ENCODE data around the gene DPP7. TPM values are rescaled to one million over a fixed set of nuclear protein-coding genes. Genes with fewer than 3 reads are reported as not detected.

DPP7 gene
- total and polyA plus RNA-seq, 2 of the 8 experiments (the other 6 are each of a cell fraction or from before 2014, with no cell fraction given): 21.2 to 26.8 TPM

GRCh38 chr9:137068539-137069507, 45.7 kb downstream of the DPP7 start:
- no peak overlapping the region for H4K91ac ChIP-seq (replicated peaks; ENCODE audit: insufficient read length, low read length)
- no peaks in the 10 kb centered on the region for H3K79me2 ChIP-seq (ENCODE audit: control insufficient read depth in 1 of 2, insufficient read depth in 2 of 2, low read length in 2 of 2)
- 87% methylated on average over 17 of the region's 17 CpGs; no CpG with 5 or more reads in 1 of the 2 experiments for WGBS, 2 experiments (ENCODE audit: extremely low coverage in 1 of 2, insufficient coverage in 1 of 2, insufficient read length in 1 of 2, insufficient replicate concordance in 2 of 2, low coverage in 1 of 2, low lambda C conversion rate in 2 of 2, missing lambda C conversion rate in 1 of 2)
- no peak overlapping the region for H3K18ac ChIP-seq (ENCODE audit: extremely low read depth, low read length)
- no peak overlapping the region for H4K5ac ChIP-seq (ENCODE audit: insufficient read length, low read depth, low read length)
- H2BK12ac ChIP-seq (ENCODE audit: low read depth, low read length): no peak overlapping the region
- peaks cover 0 to 18% (median 7%) of the 10 kb centered on the region in 4 experiments; a peak in 5 of 7 replicates for H3K27me3 ChIP-seq (replicated peaks in 1 of 4; ENCODE audit: control insufficient read depth in 3 of 4, extremely low read depth in 1 of 4, insufficient read depth in 3 of 4, low read length in 3 of 4)
- H3K9ac ChIP-seq (replicated peaks in 1 of 4; ENCODE audit: extremely low read depth in 1 of 4, low read depth in 3 of 4, low read length in 3 of 4): no peak overlapping the region
- H3K23me2 ChIP-seq (ENCODE audit: low read depth, low read length): peaks cover 13% of the 10 kb centered on the region
- H3K23ac ChIP-seq (ENCODE audit: insufficient read length): no peak overlapping the region
- no peak overlapping the region for H2AFZ ChIP-seq (ENCODE audit: low read length)
- H3K9me3 ChIP-seq (ENCODE audit: insufficient read depth in 2 of 2, low read depth in 1 of 2, low read length in 1 of 2): no peaks in the 10 kb centered on the region
- H4K8ac ChIP-seq (ENCODE audit: extremely low read depth, insufficient read depth, low read length): peak overlapping the region; percentile 57; the same call in 1 of the 2 replicates
- FAIRE-seq (no peak), DNase-seq (ENCODE audit: low read depth in 1 of 2, low spot score in 2 of 2) (no peak)
- peak overlapping the region; percentile 46 to 64 (median 48); a peak in 7 of 8 replicates for H3K4me3 ChIP-seq (ENCODE audit: extremely low read depth in 1 of 4, insufficient read depth in 2 of 4, low read depth in 3 of 4, low read length in 4 of 4)
- H2BK120ac ChIP-seq (replicated peaks; ENCODE audit: low read depth, low read length): no peak overlapping the region
- no peak overlapping the region for H2BK15ac ChIP-seq (ENCODE audit: low read length)
- H4K20me1 ChIP-seq (replicated peaks in 1 of 2; ENCODE audit: control insufficient read depth in 1 of 2, insufficient read depth in 2 of 2, low read length in 2 of 2): peaks cover 23 to 25% of the 10 kb centered on the region in 2 experiments
- H3K4me1 ChIP-seq (replicated peaks in 1 of 4; ENCODE audit: control insufficient read depth in 3 of 4, insufficient read depth in 4 of 4, low read length in 3 of 4): peaks cover 0 to 21% (median 18%) of the 10 kb centered on the region in 4 experiments; a peak in 6 of 7 replicates
- no peak overlapping the region for H3K4ac ChIP-seq (replicated peaks; ENCODE audit: insufficient read length, low read depth, low read length)
- ChIA-PET POLR2A (ENCODE audit: partially characterized antibody) (interaction anchor here (0.7 to 2.0 kb wide), 11 partner anchors 9 to 172 kb away, joined by 3 to 7 read pairs (median 4); partner anchors contain the start of genes FBXW5, MAN1B1, TUBB4B and UAP1L1), CTCF (ENCODE audit: partially characterized antibody) (interaction anchor here (0.5 to 13.5 kb wide), 55 partner anchors 8 to 1574 kb away, joined by 3 to 291 read pairs (median 5); partner anchors contain the start of genes ABCA2, ANAPC2, CYSRT1 and ENTPD2)
- no peaks in the 10 kb centered on the region for H3K36me3 ChIP-seq (ENCODE audit: control insufficient read depth in 2 of 4, insufficient read depth in 4 of 4, low read length in 3 of 4)
- no peak overlapping the region for H2BK20ac ChIP-seq (ENCODE audit: low read length)
- no peak overlapping the region for H3K14ac ChIP-seq (ENCODE audit: insufficient read length)
- H2BK5ac ChIP-seq (ENCODE audit: low read depth, low read length): no peak overlapping the region
- H3K4me2 ChIP-seq (ENCODE audit: insufficient read depth in 1 of 2, low read depth in 2 of 2, low read length in 2 of 2): peak overlapping the region; percentile 73 to 85
- H3K27ac ChIP-seq (ENCODE audit: low read depth, low read length): no peak overlapping the region
- peaks cover 2% of the 10 kb centered on the region; the same call in 1 of the 2 replicates for H3K79me1 ChIP-seq (ENCODE audit: low read depth, low read length)
- H2AK5ac ChIP-seq (ENCODE audit: low read depth, low read length): no peak overlapping the region; the same call in 1 of the 2 replicates
- TF ChIP-seq SIN3A (conservative IDR thresholded peaks at IDR 0.05 in 1 of 2, IDR thresholded peaks at IDR 0.05 in 1 of 2; ENCODE audit: low read depth in 1 of 2, low read length in 2 of 2): no peak
- TF ChIP-seq EZH2 (IDR thresholded peaks at IDR 0.05; ENCODE audit: low read depth, low read length, severe bottlenecking): no peak
- TF ChIP-seq RNF2 (IDR thresholded peaks at IDR 0.05; ENCODE audit: borderline replicate concordance, low read depth, low read length, missing control alignments, poor library complexity, severe bottlenecking): no peak
- no peak for TF ChIP-seq SIRT6 (IDR thresholded peaks at IDR 0.05; ENCODE audit: low read length)
- H3K56ac ChIP-seq (replicated peaks; ENCODE audit: insufficient read length, low read depth, low read length): peak overlapping the region; percentile 12
